WTC11 (cell line): ENCODE measurements around the gene TMEM45B.

ENCODE experiments used
- CREM ChIP-seq: sonication (generic); formaldehyde crosslinking; IDR thresholded peaks from 2 replicates; pipeline ENCODE4 v1.8.1; 2022; ENCODE audit warnings: mild to moderate bottlenecking, missing genetic modification reagents, moderate library complexity
- CTCF ChIP-seq: fragments of 200-600 bp; IDR thresholded peaks from 2 replicates; pipeline ENCODE4 v1.8.0; 2022; ENCODE audit warnings: antibody characterized with exemption
- E2F4 ChIP-seq: sonication (generic); formaldehyde crosslinking; IDR thresholded peaks from 2 replicates; pipeline ENCODE4 v1.8.1; 2022; ENCODE audit warnings: low read depth, mild to moderate bottlenecking, moderate library complexity, missing genetic modification reagents, borderline replicate concordance
- ETV6 ChIP-seq: sonication (generic); formaldehyde crosslinking; IDR thresholded peaks from 2 replicates; pipeline ENCODE4 v1.8.1; 2022; ENCODE audit warnings: mild to moderate bottlenecking, missing genetic modification reagents
- MXD4 ChIP-seq: fragments of 250-450 bp; sonication (Bioruptor Pico); IDR thresholded peaks from 2 replicates; pipeline ENCODE4 v1.8.0; 2021; ENCODE audit warnings: mild to moderate bottlenecking, moderate library complexity, borderline replicate concordance
- SMAD3 ChIP-seq: sonication (generic); formaldehyde crosslinking; IDR thresholded peaks from 2 replicates; pipeline ENCODE4 v1.8.0; 2022; ENCODE audit warnings: missing genetic modification reagents, mild to moderate bottlenecking, borderline replicate concordance
- SP1 ChIP-seq: sonication (generic); formaldehyde crosslinking; conservative IDR thresholded peaks from 2 replicates; pipeline ENCODE4 v1.8.1; 2022; ENCODE audit warnings: missing genetic modification reagents
- ZNF396 ChIP-seq: fragments of 250-450 bp; sonication (Bioruptor Pico); IDR thresholded peaks from 2 replicates; pipeline ENCODE4 v1.8.0; 2021; ENCODE audit warnings: mild to moderate bottlenecking, moderate library complexity, borderline replicate concordance
- ZSCAN18 ChIP-seq: fragments of 250-450 bp; sonication (Bioruptor Pico); IDR thresholded peaks from 2 replicates; pipeline ENCODE4 v2.1.2; 2022; ENCODE audit warnings: mild to moderate bottlenecking, moderate library complexity
- TF ChIP-seq, protein P1 (sequence below): sonication (generic); formaldehyde crosslinking; IDR thresholded peaks from 2 replicates; pipeline ENCODE4 v1.8.1; 2023; ENCODE audit warnings: mild to moderate bottlenecking, moderate library complexity, missing genetic modification reagents
- TF ChIP-seq, protein P2 (sequence below): fragments of 250-450 bp; sonication (Bioruptor Pico); IDR thresholded peaks from 2 replicates; pipeline ENCODE4 v1.9.0; 2021; ENCODE audit warnings: moderate library complexity, mild to moderate bottlenecking, inconsistent platforms, borderline replicate concordance

DNA sequence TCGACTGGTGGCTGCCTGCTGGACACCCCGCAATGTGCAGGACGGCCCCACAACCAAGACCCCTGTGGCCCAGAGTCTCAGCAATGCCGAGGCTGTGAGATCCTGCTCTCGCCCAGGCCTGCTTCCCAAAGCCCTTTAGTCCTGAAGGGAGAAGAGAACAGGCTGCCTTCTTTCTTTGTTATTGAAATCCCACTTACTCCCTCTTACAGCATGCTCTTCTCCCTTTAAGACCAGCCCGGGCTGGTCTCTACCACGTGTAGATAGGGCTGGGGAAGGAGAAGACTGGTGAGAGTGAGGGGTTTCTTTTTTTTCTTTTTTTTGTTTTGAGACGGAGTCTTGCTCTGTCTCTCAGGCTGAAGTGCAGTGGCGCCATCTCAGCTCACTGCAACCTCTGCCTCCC, 21.3 kb downstream of the TMEM45B start:
- TF ChIP-seq ETV6 (no peak), CTCF (no peak), SMAD3 (no peak), MXD4 (CRISPR knock-in tag) (no peak), ZSCAN18 (no peak), SP1 (CRISPR knock-in tag) (no peak), E2F4 (CRISPR knock-in tag) (no peak), ZNF396 (no peak), CREM (CRISPR knock-in tag) (no peak)
- TF ChIP-seq, protein P1, sequence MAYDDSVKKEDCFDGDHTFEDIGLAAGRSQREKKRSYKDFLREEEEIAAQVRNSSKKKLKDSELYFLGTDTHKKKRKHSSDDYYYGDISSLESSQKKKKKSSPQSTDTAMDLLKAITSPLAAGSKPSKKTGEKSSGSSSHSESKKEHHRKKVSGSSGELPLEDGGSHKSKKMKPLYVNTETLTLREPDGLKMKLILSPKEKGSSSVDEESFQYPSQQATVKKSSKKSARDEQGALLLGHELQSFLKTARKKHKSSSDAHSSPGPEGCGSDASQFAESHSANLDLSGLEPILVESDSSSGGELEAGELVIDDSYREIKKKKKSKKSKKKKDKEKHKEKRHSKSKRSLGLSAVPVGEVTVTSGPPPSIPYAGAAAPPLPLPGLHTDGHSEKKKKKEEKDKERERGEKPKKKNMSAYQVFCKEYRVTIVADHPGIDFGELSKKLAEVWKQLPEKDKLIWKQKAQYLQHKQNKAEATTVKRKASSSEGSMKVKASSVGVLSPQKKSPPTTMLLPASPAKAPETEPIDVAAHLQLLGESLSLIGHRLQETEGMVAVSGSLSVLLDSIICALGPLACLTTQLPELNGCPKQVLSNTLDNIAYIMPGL (CRISPR knock-in tag): no peak
- TF ChIP-seq, protein P2, sequence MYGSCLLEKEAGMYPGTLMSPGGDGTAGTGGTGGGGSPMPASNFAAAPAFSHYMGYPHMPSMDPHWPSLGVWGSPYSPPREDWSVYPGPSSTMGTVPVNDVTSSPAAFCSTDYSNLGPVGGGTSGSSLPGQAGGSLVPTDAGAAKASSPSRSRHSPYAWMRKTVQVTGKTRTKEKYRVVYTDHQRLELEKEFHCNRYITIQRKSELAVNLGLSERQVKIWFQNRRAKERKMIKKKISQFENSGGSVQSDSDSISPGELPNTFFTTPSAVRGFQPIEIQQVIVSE (CRISPR knock-in tag): no peak
